Brain pericyte (primary cell): ENCODE results near the gene PDCL2.
"Not testable (repeated sequence)": the region's sequence is repeated elsewhere in the genome, so short reads cannot be mapped to it uniquely, and the experiment has no call there.

Experiments used
- DNase-seq: peaks from one replicate; pipeline ENCODE4 v3.0.0-alpha.2; 2012; ENCODE audit warnings: low read depth, low spot score

Gene PDCL2

DNA sequence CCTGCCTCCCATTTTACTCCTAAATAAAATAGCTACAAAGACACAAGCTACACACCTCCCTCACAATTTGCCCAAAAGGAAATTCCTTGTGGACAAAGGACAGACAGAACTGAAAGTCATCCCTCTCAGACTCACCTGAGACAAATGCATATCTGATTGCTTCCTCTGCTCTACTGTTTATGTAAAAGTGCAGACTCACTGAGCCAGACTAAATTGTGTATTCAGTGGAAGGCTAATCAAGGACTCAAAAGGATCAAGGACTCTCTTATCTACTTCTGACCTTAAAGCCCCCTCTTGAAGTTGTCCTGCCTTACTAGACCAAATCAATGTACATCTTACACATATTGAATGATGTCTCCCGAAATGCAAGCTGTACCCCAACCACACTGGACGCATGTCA lies 3.9 kb downstream of the PDCL2 start:
- no peak for DNase-seq

DNA sequence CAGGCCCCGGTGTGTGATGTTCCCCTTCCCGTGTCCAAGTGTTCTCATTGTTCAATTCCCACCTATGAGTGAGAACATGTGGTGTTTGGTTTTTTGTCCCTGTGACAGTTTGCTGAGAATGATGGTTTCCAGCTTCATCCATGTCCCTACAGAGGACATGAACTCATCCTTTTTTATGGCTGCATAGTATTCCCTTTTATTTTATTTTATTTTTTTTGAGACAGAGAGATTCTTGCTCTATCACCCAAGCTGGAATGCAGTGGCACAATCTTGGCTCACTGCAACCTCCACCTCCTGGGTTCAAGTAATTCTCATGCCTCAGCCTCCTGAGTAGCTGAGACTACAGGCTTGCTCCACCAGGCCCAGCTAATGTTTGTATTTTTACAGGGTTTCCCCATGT lies 9.3 kb downstream of the PDCL2 start:
- not testable (repeated sequence) for DNase-seq

DNA sequence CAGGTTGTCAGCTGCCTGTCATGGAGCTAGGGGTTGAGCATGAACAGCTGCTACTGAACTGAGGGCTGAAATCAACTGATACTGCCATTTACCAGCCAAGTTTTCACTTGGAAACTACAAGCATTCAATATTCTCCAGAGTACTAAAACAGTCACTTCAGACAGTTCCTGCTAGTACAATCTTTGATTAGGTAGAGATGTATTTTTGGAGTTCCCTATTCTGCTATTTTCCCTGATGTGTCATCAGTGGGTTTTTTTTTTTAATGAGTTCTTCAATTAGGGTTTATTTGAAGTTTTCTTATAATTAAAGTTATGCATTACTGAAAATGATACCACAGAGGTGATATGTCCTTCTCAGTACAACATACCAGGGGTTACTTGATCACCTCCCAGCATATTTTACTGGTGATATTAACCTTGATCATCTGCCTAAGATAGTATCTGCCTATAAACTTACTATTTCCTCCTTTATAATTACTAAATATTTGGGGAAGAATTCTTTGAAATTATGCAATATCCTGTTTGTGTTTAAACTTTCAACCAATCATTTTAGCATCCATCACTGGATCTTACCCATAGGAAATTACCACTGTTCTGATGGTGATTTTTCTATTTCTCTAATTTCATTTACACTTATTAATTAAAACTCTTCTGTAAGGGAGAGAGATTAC lies 13.6 kb downstream of the PDCL2 start:
- no peak for DNase-seq

DNA sequence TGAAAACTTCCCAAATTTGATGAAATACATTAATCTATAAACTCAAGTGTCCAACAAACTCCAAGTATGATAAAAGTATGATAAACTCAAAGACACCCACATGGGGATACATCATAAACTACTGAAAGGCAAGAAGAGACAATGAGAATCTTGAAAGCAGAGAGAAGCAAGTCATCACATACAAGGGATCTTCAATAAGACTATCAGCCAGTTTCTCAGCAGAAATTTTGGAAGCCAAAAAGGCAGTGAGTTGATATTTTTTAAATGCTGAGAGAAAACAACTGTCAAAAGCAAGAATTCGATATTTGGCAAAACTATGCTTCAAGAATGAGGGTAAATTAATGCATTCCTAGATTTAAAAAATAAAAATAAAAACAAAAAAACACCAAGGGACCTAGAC lies 16.5 kb downstream of the PDCL2 start:
- DNase-seq: no peak

DNA sequence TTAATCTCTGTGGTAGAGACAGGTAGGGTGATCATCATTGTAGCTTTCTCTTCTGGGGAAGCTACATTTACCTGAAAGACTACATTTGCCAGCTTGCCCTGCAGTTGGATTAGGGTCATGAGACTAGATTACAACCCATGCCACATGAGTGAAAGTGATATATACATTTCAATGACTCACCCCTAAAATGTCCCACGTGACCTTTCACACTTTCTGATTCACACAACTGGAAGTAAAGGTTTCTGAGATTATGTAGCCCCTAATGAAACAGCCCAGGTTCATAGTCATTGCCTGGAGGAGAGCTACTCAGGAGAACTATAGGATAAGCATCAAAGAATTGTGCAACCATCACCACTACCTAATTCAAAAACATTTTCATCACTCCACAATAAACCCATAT lies 17.8 kb downstream of the PDCL2 start:
- DNase-seq: no peak

DNA sequence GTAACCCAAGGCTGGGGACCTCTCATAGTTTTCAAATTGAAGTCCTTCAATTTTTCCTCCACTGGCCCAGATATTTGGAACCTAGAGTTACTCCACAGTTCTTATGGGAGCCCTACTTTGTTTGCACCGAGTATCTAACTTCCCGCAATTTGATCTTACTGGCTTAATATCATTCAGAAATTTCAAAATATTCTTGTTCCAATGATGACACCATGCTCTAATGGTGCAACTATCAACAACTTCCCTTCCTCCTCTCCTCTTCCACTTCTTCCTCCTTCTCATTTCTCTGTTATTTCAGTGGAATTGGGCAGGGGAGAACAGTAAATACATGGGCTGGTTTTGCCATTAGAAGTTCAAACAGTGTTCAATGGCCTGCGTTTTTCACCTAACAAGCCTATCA lies 20.2 kb downstream of the PDCL2 start:
- DNase-seq: no peak

DNA sequence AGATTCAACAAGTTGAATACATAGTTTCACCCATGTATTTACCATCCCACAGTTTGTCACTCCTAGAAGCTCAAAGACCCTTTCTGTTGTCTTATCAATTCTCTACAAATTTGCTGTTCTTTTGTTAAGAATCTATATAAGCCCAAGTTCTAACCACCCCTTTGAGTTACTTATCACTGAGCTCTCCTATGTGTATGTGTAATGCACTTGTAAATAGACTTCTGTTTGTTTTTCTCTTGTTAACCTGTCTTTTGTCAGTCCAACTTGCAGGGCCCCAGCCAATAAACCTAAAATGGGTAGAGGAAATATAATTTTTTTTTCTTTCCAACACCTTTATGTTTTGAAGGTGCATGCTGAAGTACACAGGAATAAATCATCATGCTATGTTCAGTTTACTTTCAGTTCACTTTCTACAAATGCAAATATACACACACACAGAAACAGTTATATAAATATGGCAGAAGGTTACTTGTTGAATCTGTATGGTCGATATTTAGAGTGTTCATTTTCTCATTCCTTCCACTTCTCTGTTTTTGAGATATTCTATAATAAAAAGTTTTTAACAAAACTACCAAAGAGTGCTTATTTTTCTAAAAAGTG lies 23.0 kb downstream of the PDCL2 start:
- no peak for DNase-seq

DNA sequence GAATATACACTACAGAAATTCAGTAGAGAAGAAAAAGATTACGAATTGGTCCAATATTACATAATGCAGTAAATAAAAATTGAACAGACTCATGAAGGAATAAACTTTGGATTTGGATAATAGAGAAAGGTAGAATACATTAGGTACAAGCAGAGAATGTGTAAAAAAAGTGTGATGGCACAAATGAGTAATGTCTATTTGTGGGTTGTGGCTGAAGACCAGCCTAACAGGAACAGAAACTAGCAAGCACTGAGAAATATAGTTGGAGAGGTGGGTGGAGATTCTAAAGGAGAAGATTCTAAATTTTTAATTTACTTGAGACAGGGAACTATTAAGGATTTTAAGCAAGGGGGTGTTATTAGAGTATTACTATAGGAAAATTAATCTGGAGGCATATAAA lies 30.2 kb downstream of the PDCL2 start:
- no peak for DNase-seq

DNA sequence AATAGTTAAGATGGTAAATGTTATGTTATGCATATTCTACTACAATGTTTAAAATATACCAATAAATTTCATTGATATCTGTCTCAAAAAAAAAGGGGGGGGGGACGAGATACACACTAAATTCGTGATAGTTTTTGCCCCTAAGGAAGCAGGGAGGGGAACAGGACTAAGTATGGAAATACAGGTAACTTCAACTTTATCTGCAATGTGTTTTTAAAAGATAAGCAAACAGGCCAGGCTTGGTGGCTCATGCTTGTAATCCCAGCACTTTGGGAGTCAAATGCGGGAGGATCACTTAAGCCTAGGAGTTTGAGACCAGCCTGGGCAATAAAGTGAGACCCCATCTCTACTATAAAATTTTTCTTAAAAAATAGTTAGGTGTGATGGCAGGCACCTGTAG lies 31.9 kb downstream of the PDCL2 start:
- DNase-seq: no peak

DNA sequence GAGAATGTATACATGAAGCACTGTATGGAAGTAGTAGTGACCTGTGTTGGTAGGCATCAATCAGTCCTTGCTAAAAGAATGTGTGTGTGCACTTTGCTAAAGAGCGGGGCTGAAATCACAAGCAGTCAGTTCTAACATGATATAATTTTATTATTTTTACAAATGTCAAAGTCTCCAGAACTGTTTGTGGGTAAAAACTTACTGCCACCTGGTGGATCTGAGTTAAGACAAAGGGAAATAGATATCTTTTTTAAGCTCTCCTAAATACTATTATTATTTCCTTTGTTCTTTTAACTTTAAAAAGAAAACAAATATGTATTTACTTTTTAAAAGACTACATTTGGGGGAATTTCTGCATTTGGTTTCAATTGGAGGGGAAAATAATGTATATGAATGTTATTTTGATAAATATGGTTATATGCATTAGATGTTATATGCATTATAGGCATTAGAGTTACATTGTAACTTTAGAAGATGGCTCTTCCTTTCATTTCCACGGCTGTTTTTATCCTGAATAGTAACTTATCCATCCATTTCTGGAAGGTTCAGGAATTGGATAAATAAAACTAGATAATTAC lies 37.5 kb downstream of the PDCL2 start:
- no peak for DNase-seq

DNA sequence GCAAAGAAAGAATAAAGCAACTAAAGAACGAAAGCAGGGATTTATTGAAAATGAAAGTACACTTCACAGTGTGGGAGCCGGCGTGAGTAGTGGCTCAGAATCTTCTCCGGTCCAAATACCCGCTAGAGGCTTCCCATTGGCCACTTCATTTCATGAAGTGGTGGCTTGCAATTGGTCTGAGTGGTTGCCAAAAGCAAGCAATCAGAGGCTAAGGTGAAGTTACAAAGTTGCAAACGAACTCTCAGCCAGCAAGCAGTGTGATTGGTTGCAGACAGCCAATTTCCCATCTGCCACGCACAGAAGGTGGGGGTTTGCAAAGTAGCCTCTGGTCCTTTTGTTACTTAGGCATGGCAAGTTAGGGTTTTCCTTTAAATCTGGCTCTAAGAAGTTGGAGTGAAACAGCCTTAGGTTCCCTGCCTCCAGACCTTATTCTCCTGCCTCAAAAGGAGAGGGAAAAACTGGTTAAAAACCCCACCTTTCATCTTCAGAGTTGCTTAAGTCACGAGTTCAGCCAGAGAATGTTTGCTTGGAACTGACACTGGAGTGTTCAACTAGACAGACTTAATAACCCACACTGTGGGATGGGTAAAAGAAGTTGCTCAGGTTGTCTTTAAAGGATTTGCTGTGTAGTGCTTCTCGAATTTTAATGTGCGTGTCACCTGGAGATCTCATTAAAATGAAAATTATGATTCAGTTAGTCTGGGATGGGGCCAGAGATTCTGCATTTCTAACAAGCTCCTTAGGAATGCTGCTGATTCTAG lies 38.4 kb downstream of the PDCL2 start:
- no peak for DNase-seq

DNA sequence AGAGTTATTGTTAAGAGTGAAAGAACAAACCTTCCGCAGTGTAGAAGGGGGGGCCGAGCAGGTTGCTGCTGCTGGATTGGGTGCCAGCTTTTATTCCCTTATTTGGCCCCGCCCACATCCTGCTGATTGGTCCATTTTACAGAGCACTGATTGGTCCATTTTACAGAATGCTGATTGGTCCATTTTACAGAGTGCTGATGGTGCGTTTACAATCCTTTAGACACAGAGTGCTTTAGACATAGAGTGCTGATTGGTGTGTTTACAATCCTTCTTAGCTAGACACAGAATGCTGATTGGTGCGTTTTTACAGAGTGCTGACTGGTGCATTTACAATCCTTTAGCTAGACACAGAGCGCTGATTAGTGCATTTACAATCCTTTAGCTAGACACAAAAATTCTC lies 40.1 kb downstream of the PDCL2 start:
- DNase-seq: not testable (repeated sequence)

DNA sequence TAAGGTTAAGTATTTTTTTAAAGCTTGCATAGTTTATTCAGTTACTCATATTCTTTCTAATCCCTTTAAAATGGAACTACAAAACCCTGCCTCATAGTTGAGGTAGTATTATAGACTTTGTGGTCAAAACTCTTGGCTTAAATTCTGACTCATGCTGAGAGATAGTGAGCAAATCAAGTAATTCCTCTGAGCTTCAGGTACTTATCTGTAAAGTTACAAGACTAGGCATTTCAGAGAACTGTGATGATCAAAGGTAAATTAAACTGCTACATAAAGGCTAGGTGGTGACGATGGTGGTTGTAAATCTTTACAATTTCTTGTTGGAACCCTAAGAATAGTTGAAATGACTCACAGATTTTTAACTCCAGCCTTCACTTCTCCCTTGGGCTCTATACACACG lies 42.2 kb downstream of the PDCL2 start:
- DNase-seq: no peak

DNA sequence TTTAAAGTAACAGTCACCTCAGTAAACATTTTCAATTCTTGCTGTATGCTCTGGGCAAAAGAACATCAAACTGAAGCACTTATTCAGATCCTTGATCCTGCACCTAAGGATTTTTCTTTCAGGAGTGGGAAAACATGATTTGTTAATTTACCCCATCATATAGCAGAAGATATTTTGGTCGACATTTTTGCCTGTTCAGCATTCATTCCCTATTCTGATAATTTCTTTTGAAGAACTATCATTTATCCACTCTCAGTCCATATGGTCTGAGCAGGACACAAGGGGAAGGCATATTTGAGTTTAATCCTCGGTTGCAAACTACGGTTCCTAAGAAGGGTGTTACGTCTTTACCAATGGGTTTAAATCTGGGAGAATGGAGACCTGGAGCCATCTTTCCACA lies 44.1 kb downstream of the PDCL2 start:
- no peak for DNase-seq

DNA sequence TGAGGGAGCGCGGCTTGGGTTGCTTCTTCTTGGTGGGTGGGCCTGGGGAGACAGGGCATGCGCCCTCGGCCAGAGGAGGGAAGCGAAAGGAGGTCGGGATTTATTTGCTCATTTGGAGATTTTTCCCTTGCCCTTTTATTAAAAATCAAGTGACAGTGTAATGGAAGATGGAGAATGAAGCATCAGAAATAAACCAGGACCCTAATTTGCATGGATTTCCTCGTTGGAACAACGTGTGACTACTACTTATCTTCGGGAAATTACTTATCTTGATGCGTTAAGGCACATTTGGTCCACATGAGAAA lies 44.6 kb downstream of the PDCL2 start:
- peak; percentile 13 for DNase-seq

DNA sequence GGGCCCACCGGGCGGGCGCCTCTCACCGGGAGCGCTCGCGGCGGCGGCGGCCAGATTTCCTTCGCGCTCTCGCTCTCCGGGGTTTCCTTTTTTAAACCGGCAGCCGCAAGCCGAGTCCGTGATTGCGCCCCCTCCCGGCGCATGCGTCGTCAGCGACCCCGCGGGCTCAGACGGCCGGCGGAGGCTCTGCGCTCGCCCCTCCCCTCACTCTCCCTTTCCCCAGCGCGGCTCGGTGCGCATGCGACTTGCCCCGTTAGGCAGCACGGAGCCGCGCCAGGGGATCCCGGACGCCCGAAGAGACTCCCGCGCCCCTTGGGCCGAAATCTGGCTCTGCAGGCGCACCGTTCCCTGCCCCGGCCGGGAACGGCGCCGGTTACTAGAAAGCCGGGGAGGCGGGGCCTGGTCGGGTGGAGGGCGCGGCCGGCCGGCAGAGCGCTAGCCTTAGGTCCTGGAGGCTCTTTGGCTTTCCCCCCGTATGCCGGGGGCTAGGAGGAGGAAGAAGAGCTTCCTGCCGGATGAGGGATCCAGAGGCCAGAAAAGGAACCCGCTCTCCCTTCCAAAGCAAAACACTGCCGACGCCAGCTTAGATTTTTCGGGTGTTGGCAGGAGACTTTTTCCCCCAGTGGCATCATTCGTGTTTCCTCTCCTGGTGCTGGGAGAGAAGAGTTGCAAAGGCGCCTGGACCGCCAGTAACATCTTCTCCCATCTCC lies 45.1 kb downstream of the PDCL2 start, which contains the start of gene CLOCK:
Gene CLOCK (minus strand): TSS at position 154 of the 710 bp plus-strand sequence. CDS start 64,124 bp downstream, outside the sequence.
- peak; percentile 63 for DNase-seq

DNA sequence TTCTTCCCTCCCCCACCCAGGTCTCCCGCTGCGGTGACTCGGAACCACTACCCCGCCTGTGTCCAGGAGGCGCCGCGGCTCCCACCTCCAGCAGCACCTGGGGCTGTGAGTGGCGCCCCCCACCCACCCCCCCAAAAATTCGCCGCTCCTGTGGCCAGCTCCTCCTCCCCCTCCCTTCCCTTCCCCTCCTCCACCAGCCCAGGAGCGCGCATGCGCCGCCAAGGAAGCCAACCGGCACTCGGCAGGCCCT lies 45.6 kb downstream of the PDCL2 start:
- no peak for DNase-seq

DNA sequence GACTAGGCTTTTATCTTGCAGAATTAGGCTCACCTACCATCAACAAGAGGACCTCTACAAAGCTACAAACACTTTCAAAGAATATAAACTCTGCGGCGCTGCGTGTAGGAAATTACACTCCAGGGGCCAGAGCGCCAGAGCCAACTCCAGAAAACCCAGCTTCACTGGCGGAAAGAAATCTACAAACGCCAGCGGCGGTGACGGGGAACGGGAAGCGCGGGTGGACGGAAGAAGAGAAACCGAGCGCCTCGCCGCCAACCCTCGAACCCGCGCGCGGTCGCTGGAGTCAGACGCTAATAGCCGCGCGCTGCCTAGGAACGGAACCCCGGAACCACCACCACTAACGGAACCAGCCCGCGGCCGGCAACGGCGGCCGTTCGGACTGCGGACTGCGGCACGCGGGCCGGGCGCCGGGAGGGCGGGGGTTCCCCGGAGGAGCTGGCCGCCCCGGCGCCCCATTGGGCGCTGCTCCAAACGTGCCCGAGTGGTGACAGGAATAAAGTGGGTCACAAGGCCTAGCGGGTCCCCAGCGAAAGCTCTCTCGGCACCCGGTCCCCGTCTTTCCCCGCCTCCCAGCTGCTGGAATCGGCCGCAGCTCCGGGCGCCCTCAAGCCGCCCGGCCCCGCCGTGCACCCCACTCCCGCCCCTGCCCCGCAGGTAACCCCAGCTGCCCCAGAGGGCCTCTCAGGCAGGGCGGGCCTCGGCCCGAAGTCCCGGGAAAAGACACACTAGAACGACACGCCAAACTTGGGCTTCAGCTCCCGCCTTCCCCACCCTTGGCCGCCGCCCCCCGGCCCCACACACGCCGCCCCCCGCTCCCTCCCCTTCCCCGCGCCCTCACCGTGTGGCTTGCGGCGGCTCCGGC lies 46.2 kb downstream of the PDCL2 start:
- no peak for DNase-seq

DNA sequence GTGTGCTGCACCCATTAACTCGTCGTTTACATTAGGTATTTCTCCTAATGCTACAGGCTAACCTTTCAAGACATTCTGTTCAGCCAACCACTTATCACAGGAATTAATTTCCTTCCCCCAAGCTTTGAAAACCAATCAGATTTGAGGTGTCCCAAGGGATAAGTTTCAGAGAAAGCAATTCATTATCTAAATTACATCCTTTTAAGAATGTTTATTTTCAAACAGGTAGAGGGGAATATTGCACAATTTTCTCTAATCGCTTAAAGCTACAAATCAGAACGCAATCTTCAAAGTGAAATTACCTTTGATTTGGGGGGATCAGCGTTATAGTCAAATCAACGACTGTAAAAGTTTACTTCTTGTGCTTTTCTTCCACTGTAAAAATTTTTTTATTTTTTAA lies 46.9 kb downstream of the PDCL2 start:
- no peak for DNase-seq

DNA sequence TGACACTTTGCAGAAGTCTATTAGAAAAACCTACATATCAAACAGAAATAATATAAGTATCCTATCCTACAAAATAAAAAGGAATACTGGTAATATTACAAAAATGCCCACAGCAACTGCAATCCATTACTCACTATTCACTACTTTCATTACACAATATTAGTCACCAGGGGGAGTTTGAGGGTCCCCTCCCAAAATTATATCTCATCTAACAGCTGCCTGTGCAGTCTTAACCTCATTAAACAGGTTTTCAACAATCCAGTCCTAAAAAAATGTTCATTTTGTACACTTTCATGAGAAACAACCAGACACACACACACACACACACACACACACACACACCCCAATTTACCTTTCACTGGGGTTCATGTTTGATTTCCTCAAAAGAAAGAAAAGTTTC lies 48.2 kb downstream of the PDCL2 start:
- no peak for DNase-seq

DNA sequence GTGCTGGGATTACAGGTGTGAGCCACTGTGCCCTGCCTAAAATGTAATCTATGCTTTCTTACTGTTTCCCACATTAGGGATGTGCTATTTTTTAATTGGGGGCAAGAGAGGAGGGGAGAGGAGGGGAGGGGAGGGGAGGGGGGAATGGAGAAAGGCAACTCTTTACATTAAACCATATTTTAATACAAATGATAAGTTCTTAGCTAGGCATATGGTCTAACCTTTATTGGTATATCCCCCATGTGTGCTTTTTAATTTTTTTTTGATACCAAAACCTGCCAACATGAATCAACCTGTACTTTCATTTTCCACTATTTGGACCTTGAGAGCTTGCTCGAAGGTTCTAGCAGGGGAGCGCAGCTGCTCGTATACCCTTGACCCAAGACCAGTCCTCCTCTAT lies 51.8 kb downstream of the PDCL2 start:
- DNase-seq: no peak

DNA sequence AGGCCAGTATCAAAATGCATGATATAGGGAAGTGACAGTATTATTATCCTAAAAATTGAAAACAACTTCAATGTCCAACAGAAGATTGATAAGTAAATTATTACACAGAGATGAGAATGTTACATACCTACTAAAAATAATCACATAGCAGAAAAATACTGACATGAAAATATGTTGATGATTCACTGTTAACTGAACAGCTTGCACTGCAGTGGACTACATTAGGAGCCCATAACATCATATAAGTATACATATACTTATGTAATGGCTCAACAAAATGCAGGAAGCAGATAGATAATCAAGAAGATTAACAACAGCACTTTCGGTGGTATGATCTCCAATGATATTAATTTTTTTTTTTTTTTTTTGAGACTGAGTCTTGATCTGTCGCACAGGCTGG lies 52.4 kb downstream of the PDCL2 start:
- no peak for DNase-seq
